WTC11 (cell line): ENCODE measurements around the gene AIP.
"Not testable (repeated sequence)": the region's sequence is repeated elsewhere in the genome, so short reads cannot be mapped to it uniquely, and the experiment has no call there.

Experiments used
- CREB1 ChIP-seq: sonication (generic); formaldehyde crosslinking; IDR thresholded peaks from 2 replicates; pipeline ENCODE4 v1.8.0; 2023; ENCODE audit warnings: mild to moderate bottlenecking, missing genetic modification reagents
- CREM ChIP-seq: sonication (generic); formaldehyde crosslinking; IDR thresholded peaks from 2 replicates; pipeline ENCODE4 v1.8.1; 2022; ENCODE audit warnings: mild to moderate bottlenecking, missing genetic modification reagents, moderate library complexity
- FOXJ3 ChIP-seq: sonication (generic); formaldehyde crosslinking; IDR thresholded peaks from 2 replicates; pipeline ENCODE4 v1.9.0; 2021; ENCODE audit warnings: missing genetic modification reagents, mild to moderate bottlenecking, borderline replicate concordance
- MXD4 ChIP-seq: fragments of 250-450 bp; sonication (Bioruptor Pico); IDR thresholded peaks from 2 replicates; pipeline ENCODE4 v1.8.0; 2021; ENCODE audit warnings: mild to moderate bottlenecking, moderate library complexity, borderline replicate concordance
- TEAD4 ChIP-seq: sonication (generic); formaldehyde crosslinking; IDR thresholded peaks from 2 replicates; pipeline ENCODE4 v1.8.0; 2022; ENCODE audit warnings: mild to moderate bottlenecking, missing genetic modification reagents
- ZNF138 ChIP-seq: sonication (generic); formaldehyde crosslinking; conservative IDR thresholded peaks from 2 replicates; pipeline ENCODE4 v1.8.1; 2022; ENCODE audit warnings: mild to moderate bottlenecking, moderate library complexity, missing genetic modification reagents
- ZNF317 ChIP-seq: sonication (generic); formaldehyde crosslinking; IDR thresholded peaks from 2 replicates; pipeline ENCODE4 v1.8.1; 2023; ENCODE audit warnings: low read depth, mild to moderate bottlenecking, moderate library complexity, missing genetic modification reagents, borderline replicate concordance
- TF ChIP-seq, protein P1 (sequence below): fragments of 200-600 bp; IDR thresholded peaks from 2 replicates; pipeline ENCODE4 v1.8.0; 2022; ENCODE audit warnings: antibody characterized with exemption
- TF ChIP-seq, protein P2 (sequence below): sonication (generic); formaldehyde crosslinking; IDR thresholded peaks from 2 replicates; pipeline ENCODE4 v1.8.1; 2022; ENCODE audit warnings: missing genetic modification reagents, borderline replicate concordance

DNA sequence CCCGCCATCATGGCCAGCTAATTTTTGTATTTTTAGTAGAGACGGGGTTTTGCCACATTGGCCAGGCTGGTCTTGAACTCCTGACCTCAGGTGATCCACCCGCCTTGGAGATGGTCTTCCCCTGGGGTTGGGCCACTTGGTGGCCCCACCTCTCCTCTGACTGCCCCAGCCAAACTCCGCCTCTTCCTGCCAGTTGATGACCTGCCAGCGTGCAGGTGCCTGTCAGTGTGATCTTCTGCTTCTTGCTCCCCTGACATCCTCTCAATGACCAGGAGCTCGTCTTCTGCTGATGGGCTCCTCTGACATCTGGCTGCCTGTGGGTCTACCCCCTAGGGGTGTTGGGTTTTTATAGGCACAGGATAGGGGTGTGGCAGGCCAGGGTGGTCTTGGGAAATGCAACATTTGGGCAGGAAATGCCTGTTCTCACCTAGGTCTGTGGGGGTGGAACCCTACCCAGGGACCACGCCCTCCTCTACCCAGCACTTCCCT is 3.1 kb downstream of the AIP start:
- TF ChIP-seq ZNF317; CREM (CRISPR knock-in tag); MXD4 (CRISPR knock-in tag); FOXJ3 (CRISPR knock-in tag); TEAD4; ZNF138 (CRISPR knock-in tag); CREB1 (CRISPR knock-in tag): not testable (repeated sequence)
- TF ChIP-seq, protein P1, sequence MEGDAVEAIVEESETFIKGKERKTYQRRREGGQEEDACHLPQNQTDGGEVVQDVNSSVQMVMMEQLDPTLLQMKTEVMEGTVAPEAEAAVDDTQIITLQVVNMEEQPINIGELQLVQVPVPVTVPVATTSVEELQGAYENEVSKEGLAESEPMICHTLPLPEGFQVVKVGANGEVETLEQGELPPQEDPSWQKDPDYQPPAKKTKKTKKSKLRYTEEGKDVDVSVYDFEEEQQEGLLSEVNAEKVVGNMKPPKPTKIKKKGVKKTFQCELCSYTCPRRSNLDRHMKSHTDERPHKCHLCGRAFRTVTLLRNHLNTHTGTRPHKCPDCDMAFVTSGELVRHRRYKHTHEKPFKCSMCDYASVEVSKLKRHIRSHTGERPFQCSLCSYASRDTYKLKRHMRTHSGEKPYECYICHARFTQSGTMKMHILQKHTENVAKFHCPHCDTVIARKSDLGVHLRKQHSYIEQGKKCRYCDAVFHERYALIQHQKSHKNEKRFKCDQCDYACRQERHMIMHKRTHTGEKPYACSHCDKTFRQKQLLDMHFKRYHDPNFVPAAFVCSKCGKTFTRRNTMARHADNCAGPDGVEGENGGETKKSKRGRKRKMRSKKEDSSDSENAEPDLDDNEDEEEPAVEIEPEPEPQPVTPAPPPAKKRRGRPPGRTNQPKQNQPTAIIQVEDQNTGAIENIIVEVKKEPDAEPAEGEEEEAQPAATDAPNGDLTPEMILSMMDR, result not testable (repeated sequence)
- TF ChIP-seq, protein P2, sequence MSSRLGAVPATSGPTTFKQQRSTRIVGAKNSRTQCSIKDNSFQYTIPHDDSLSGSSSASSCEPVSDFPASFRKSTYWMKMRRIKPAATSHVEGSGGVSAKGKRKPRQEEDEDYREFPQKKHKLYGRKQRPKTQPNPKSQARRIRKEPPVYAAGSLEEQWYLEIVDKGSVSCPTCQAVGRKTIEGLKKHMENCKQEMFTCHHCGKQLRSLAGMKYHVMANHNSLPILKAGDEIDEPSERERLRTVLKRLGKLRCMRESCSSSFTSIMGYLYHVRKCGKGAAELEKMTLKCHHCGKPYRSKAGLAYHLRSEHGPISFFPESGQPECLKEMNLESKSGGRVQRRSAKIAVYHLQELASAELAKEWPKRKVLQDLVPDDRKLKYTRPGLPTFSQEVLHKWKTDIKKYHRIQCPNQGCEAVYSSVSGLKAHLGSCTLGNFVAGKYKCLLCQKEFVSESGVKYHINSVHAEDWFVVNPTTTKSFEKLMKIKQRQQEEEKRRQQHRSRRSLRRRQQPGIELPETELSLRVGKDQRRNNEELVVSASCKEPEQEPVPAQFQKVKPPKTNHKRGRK (CRISPR knock-in tag), result not testable (repeated sequence)
